Upper lobe of right lung (tissue), 1 donor: ENCODE measurements around the gene EPB41L2. TPM values are rescaled to one million over a fixed set of nuclear protein-coding genes. Genes with fewer than 3 reads are reported as not detected.

Source experiments
- ATAC-seq: fragments of 200-7000 bp; cut with Tn5 transposase; one replicate; pipeline ENCODE4 v1.9.1; 2020; ENCODE audit warnings: mild to moderate bottlenecking, moderate library complexity
- DNase-seq: peaks from one replicate; pipeline ENCODE4 v3.0.0-alpha.2; 2020
- H3K27ac ChIP-seq: fragments of 200-600 bp; one replicate; pipeline ENCODE4 v1.8.0; 2022
- H3K27me3 ChIP-seq: fragments of 200-600 bp; one replicate; pipeline ENCODE4 v1.8.0; 2022; ENCODE audit warnings: mild to moderate bottlenecking
- H3K36me3 ChIP-seq: fragments of 200-600 bp; one replicate; pipeline ENCODE4 v1.8.0; 2022
- H3K4me1 ChIP-seq: fragments of 200-600 bp; one replicate; pipeline ENCODE4 v1.8.0; 2022
- H3K4me3 ChIP-seq: fragments of 200-600 bp; one replicate; pipeline ENCODE4 v1.8.0; 2022; ENCODE audit warnings: mild to moderate bottlenecking
- H3K9me3 ChIP-seq: fragments of 200-600 bp; one replicate; pipeline ENCODE4 v1.8.0; 2022
- CTCF ChIP-seq: fragments of 200-600 bp; IDR thresholded peaks from one replicate; pipeline ENCODE4 v1.8.0; 2022; ENCODE audit warnings: antibody characterized with exemption
- intact Hi-C: fragments of 100-400 bp; cut with DNase I; formaldehyde crosslinking; loops from one replicate; pipeline ENCODE4 v1.11.0; 2022
- total RNA-seq: library from RNA; stranded (reverse); fragmentation: NEBNext Ultra II Directional; extraction: Animal tissue kit (Norgen Biotek cat#: 25700); gene quantifications from one replicate; pipeline ENCODE4 v1.2.1, GENCODE V29; 2021
- donor health status: DM: no; HTN: yes; CAD: no; lungs with severe emphysema.

The EPB41L2 gene
- total RNA-seq, 1 donor from 2014 or later: 174 TPM

- Histone ChIP-seq H3K36me3 (no peaks in the 10 kb centered on the region), H3K9me3 (no peaks in the 10 kb centered on the region), H3K4me3 (no peak overlapping the region), H3K27ac (no peak overlapping the region), H3K4me1 (no peaks in the 10 kb centered on the region), H3K27me3 (no peaks in the 10 kb centered on the region)
- no peak for TF ChIP-seq CTCF
- ATAC-seq (no peak), DNase-seq (no peak)
- intact Hi-C loops: no loop called here
These were observed 212.0 kb downstream of the EPB41L2 start for GRCh38 chr6:130851026-130851425.

GRCh38 chr6:130849594-130849993 lies 213.5 kb downstream of the EPB41L2 start:
- intact Hi-C loops: no loop called here
- Histone ChIP-seq H3K36me3 (no peaks in the 10 kb centered on the region), H3K9me3 (no peaks in the 10 kb centered on the region), H3K4me3 (no peak overlapping the region), H3K27ac (no peak overlapping the region), H3K4me1 (no peaks in the 10 kb centered on the region), H3K27me3 (no peaks in the 10 kb centered on the region)
- TF ChIP-seq CTCF: no peak
- ATAC-seq (no peak), DNase-seq (no peak)

GRCh38 chr6:130848945-130849344 lies 214.1 kb downstream of the EPB41L2 start:
- DNase-seq (no peak), ATAC-seq (peak; percentile 36)
- Histone ChIP-seq H3K9me3 (no peaks in the 10 kb centered on the region), H3K27ac (no peak overlapping the region), H3K27me3 (no peaks in the 10 kb centered on the region), H3K36me3 (no peaks in the 10 kb centered on the region), H3K4me1 (no peaks in the 10 kb centered on the region), H3K4me3 (no peak overlapping the region)
- intact Hi-C loops: no loop called here
- no peak for TF ChIP-seq CTCF

GRCh38 chr6:130847001-130847910 lies 215.8 kb downstream of the EPB41L2 start:
- H3K27ac ChIP-seq: no peak overlapping the region
- H3K36me3 ChIP-seq: no peaks in the 10 kb centered on the region
- DNase-seq (no peak), ATAC-seq (no peak)
- H3K9me3 ChIP-seq: no peaks in the 10 kb centered on the region
- TF ChIP-seq CTCF: no peak
- no peak overlapping the region for H3K4me3 ChIP-seq
- H3K4me1 ChIP-seq: no peaks in the 10 kb centered on the region
- no peaks in the 10 kb centered on the region for H3K27me3 ChIP-seq
- intact Hi-C loops: no loop called here

GRCh38 chr6:130846501-130846900 lies 216.5 kb downstream of the EPB41L2 start:
- Histone ChIP-seq H3K27ac (no peak overlapping the region), H3K9me3 (no peaks in the 10 kb centered on the region), H3K4me3 (no peak overlapping the region), H3K27me3 (no peaks in the 10 kb centered on the region), H3K4me1 (no peaks in the 10 kb centered on the region), H3K36me3 (no peaks in the 10 kb centered on the region)
- DNase-seq (no peak), ATAC-seq (no peak)
- intact Hi-C loops: no loop called here
- no peak for TF ChIP-seq CTCF
